Ovary (tissue), 9 donors: ENCODE results near the gene SDK1. TPM values are rescaled to one million over a fixed set of nuclear protein-coding genes. Genes with fewer than 3 reads are reported as not detected.
A peak's percentile ranks its signal among the peaks of the same experiment; 100 is the strongest.

ENCODE experiments used
- DNase-seq, 5 donors: peaks; one replicate each; pipeline ENCODE4 v3.0.0-alpha.2; 2019 to 2020
- H3K27ac ChIP-seq, 2 donors: fragments of 200-600 bp; one replicate each; pipeline versions ENCODE4 v1.5.1 to v1.8.0; 2019 to 2022
- H3K27me3 ChIP-seq: fragments of 200-600 bp; one replicate; pipeline ENCODE4 v1.8.0; 2022
- H3K36me3 ChIP-seq: fragments of 200-600 bp; sonication (generic); one replicate; pipeline ENCODE4 v1.5.1; 2019
- H3K4me1 ChIP-seq: one replicate; pipeline ENCODE4 v1.8.1; 2013; ENCODE audit warnings: mild to moderate bottlenecking, moderate library complexity; ENCODE audit not compliant: insufficient read depth
- H3K4me3 ChIP-seq: fragments of 200-600 bp; sonication (generic); one replicate; pipeline ENCODE4 v1.5.1; 2017
- H3K9me3 ChIP-seq, 2 donors: fragments of 200-600 bp in 1 of 2; sonication (generic) in 1 of 2; one replicate each; pipeline versions ENCODE4 v1.5.1 to v1.8.1; 2013 to 2019; ENCODE audit warnings: mild to moderate bottlenecking in 1 of 2, moderate library complexity in 1 of 2
- CTCF ChIP-seq, 3 donors: fragments of 450-650 bp in 2 of 3; fragments of 200-600 bp in 1 of 3; IDR thresholded peaks; one replicate each; pipeline versions ENCODE4 v1.5.1 to v1.8.0; 2016 to 2022; ENCODE audit warnings: antibody characterized with exemption in 3 of 3, mild to moderate bottlenecking in 1 of 3
- EP300 ChIP-seq: sonication (generic); formaldehyde crosslinking; IDR thresholded peaks from one replicate; pipeline ENCODE4 v1.6.1; 2017; ENCODE audit warnings: antibody characterized with exemption
- POLR2A ChIP-seq: fragments of 450-650 bp; IDR thresholded peaks from one replicate; pipeline ENCODE4 v1.6.1; 2017; ENCODE audit warnings: antibody characterized with exemption, mild to moderate bottlenecking, moderate library complexity
- WGBS, 3 donors: extraction: QIAGEN DNeasy Blood & Tissue Kit in 1 of 3; methylation state at CpG; one replicate each; pipeline versions ENCODE4 v1.1.5 to v1.1.7; 2013 to 2017; 5-methylcytosine and 5-hydroxymethylcytosine counted together
- intact Hi-C, 4 donors: fragments of 100-400 bp; cut with DNase I; formaldehyde crosslinking; loops; one replicate each; pipeline versions ENCODE4 v1.11.0 to v1.15.1; 2022 to 2023
- polyA plus RNA-seq, 2 donors: library from polyadenylated mRNA; stranded (reverse); fragments of 200-250 nt in 1 of 2; fragments of 350-450 nt in 1 of 2; fragmentation: Illumina TruSeq in 1 of 2; extraction: RNeasy Lipid Tissue Mini Kit (QIAGEN cat#74804) in 1 of 2; gene quantifications; one replicate each; pipeline ENCODE4 v1.2.3, GENCODE V29; 2013 to 2014
- total RNA-seq, 7 donors: library from RNA; depleted of rRNA in 2 of 7; stranded (reverse); fragments of >200 nt in 2 of 7; fragmentation: NEBNext Ultra II Directional in 3 of 7; extraction: Animal tissue kit (Norgen Biotek cat#: 25700) in 3 of 7; gene quantifications; one replicate each; pipeline versions ENCODE4 v1.1.0 to v1.2.4, GENCODE V29; 2016 to 2023
- donor health status: DM: no; HTN: no; CAD: no; lungs with moderate emphysema.
- donor health status: DM: no; HTN: no; CAD: no.
- donor health status: Bipolar disorder and iron deficiency.
- donor health status: DM: yes; HTN: yes; CAD: no.
- donor health status: DM: no; HTN: no; CAD: no.
- donor health status: DM: yes; HTN: yes; CAD: no.

The SDK1 gene
- total and polyA plus RNA-seq, 9 donors = 1.2 to 13.3 (median 4.4) TPM

- H3K27ac ChIP-seq = peak overlapping the region; percentile 73 to 80
- H3K4me3 ChIP-seq = no peak overlapping the region
- no peaks in the 10 kb centered on the region for H3K9me3 ChIP-seq
- TF ChIP-seq CTCF (IDR thresholded peaks at IDR 0.05) (peak in 1 of 3 donors; percentile 31), EP300 (no peak), POLR2A (no peak)
- DNase-seq = peak; percentile 51 to 70 (median 57)
- no peaks in the 10 kb centered on the region for H3K27me3 ChIP-seq
- intact Hi-C loops = no loop called here
- peaks cover 10% of the 10 kb centered on the region for H3K4me1 ChIP-seq
- no peaks in the 10 kb centered on the region for H3K36me3 ChIP-seq
- WGBS, 3 donors = 40 to 48% (median 47%) methylated on average over 21 to 23 of the region's 23 CpGs
Observed at GRCh38 chr7:4136501-4137110, 835.6 kb downstream of the SDK1 start.

- intact Hi-C loops = no loop called here
- no peak for DNase-seq
- Histone ChIP-seq H3K9me3 (no peaks in the 10 kb centered on the region), H3K27me3 (no peaks in the 10 kb centered on the region), H3K4me3 (no peak overlapping the region), H3K27ac (peak overlapping the region in 1 of 2 donors; percentile 80), H3K36me3 (no peaks in the 10 kb centered on the region), H3K4me1 (peaks cover 10% of the 10 kb centered on the region)
- WGBS, 3 donors = 95 to 97% (median 95%) methylated on average over 14 of the region's 14 CpGs
- TF ChIP-seq POLR2A (no peak), EP300 (no peak), CTCF (IDR thresholded peaks at IDR 0.05) (no peak)
Observed at GRCh38 chr7:4137552-4137951, 836.5 kb downstream of the SDK1 start.

- 89 to 91% (median 90%) methylated on average over 11 of the region's 11 CpGs for WGBS, 3 donors
- Histone ChIP-seq H3K4me1 (peaks cover 9% of the 10 kb centered on the region), H3K4me3 (no peak overlapping the region), H3K27ac (no peak overlapping the region), H3K9me3 (no peaks in the 10 kb centered on the region), H3K27me3 (no peaks in the 10 kb centered on the region), H3K36me3 (no peaks in the 10 kb centered on the region)
- TF ChIP-seq POLR2A (no peak), CTCF (IDR thresholded peaks at IDR 0.05) (no peak), EP300 (no peak)
- DNase-seq = no peak
- intact Hi-C loops = no loop called here
Observed at GRCh38 chr7:4138866-4139265, 837.8 kb downstream of the SDK1 start.

- Histone ChIP-seq H3K9me3 (no peaks in the 10 kb centered on the region), H3K4me1 (peaks cover 8% of the 10 kb centered on the region), H3K27me3 (no peaks in the 10 kb centered on the region), H3K36me3 (no peaks in the 10 kb centered on the region), H3K4me3 (no peak overlapping the region), H3K27ac (no peak overlapping the region)
- TF ChIP-seq CTCF (IDR thresholded peaks at IDR 0.05) = no peak
- no peak for TF ChIP-seq POLR2A
- TF ChIP-seq EP300 = no peak
- no peak for DNase-seq
- intact Hi-C loops = no loop called here
- 79 to 80% (median 79%) methylated on average over 20 to 21 of the region's 21 CpGs for WGBS, 3 donors
Observed at GRCh38 chr7:4139656-4140625, 838.9 kb downstream of the SDK1 start.
